Stimulated activated CD8-positive, alpha-beta memory T cell treated with anti-CD3 and anti-CD28 coated beads, Interleukin-4, amount 100 ng/mL, for 1 hour (primary cell): Measurements from ENCODE around the gene ZGLP1.

Experiments
- DNase-seq, 2 donors: peaks; one replicate each; pipeline ENCODE4 v3.0.0-alpha.2; 2020; ENCODE audit warnings: low read depth in 2 of 2, low spot score in 1 of 2

The ZGLP1 gene

DNA sequence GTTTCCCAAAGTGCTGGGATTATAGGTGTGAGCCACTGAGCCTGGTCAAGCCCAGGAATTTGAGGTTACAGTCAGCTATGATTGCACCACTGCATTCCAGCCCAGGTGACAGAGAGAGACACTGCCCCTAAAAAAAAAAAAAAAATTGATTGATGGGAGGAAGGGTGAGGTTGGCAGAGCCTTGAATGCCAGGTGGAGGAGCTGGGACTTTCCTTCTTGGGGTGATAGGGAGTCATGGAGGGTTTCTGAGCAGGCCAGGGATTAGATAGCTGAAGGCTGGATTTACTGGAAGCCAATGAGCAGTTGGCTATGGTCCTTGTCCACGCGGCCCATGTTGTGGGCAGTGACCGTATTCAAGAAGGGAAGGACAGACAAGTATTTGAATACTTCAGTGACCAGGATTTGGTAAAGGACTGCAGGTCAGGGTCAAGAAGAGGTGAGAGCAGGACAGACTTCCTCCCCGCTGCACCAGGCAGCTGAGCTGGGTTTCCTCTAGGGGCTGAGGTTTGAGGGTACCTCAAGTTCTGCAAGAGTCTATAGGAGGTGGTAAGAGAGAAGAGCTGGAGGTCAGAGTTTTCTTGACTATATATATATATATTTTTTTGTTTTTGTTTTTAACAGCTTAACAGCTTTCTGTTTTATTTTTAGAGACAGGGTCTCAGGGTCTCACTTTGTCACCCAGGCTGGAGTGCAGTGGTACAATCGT is 29.7 kb downstream of the ZGLP1 start:
- no peak for DNase-seq

DNA sequence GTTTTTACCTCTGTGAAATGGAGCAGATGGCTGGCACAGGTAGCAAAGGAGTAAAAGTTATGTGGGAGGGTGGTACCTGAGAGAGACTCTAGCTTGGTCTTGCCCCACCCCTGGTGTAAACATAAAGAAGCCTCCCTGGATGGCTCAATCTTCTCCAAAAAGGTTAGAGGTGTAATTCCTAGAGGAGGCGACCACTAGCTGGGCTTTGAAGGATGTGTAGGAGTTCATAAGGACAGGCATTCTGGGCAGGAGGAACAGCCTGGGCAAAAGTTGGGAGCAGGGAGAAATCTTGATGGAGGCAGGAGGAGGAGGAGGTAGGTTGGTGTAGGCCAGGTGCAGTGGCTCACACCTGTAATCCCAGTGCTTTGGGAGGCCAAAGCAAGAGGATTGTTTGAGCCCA is 30.7 kb downstream of the ZGLP1 start:
- DNase-seq = no peak

DNA sequence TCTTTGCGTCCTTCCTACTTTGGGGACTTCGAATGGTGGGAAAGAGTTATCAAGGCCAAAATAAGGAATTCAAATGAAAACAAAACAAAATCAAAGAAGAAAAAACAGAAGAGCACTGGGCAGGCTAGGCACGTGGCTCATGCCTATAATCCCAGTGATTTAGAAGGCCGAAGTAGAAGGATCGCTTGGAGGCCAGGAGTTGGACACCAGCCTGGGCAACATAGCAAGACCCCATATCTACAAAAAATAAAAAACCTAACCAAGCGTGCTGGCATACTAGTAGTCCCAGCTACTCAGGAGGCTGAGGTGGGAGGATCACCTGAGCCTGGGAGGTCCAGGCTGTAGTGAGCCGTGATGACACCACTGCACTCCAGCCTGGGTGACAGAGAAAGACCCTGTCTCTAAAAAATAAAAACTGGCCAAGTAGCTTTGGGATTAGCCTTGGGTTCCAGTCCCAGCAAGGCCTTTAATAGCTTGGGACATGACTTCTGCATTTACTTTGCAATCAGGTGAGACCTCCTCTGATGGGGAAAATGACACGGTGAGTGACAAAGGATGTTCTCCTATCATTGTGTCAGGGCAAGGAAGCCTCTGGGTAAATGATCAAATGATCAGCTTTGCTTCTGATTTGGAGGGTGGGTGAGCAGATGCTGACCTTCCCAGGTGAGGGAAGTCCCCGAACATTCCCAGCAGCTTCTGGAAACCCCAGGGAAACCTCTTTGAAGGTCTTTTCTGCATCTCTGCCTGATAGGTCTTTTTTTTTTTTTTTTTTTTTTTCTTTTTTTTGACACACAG is 31.6 kb downstream of the ZGLP1 start:
- no peak for DNase-seq

DNA sequence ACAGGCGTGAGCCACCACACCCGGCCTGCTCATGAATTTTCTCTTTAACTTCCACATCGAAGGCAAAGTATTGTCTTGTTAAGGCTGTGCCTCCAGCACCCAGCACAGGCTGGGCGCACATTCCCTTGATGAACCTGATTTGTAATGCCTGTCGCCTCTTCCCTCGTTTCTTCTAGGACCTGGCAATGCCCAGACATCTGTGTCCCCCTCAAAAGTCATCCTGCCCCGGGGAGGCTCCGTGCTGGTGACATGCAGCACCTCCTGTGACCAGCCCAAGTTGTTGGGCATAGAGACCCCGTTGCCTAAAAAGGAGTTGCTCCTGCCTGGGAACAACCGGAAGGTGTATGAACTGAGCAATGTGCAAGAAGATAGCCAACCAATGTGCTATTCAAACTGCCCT is 35.0 kb downstream of the ZGLP1 start:
- no peak for DNase-seq

DNA sequence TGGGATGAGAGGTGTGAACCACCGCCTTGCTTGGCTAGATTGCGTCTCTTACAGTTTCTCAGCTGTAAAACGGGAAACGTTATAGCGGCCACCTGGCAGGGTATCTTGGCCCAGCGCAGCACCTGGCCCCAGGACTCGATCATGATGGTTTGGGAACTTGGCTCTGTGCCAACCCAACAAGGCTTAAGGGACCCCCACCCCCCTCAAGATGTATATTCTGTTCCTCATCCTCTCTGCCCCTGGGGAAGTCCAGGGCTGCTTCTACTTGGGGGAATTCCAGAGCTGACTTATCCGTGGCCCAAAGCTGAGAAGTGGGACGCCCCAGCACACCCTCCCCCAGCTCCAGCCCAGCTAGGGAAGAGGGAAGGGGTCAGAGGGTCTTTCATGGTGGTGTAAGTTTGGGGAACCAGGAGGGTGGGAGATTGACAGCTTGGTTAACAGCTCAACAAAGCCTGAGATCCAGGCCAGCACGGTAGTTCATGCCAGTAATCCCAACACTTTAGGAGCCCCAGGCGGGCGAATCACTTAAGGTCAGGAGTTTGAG is 38.0 kb downstream of the ZGLP1 start:
- no peak for DNase-seq

DNA sequence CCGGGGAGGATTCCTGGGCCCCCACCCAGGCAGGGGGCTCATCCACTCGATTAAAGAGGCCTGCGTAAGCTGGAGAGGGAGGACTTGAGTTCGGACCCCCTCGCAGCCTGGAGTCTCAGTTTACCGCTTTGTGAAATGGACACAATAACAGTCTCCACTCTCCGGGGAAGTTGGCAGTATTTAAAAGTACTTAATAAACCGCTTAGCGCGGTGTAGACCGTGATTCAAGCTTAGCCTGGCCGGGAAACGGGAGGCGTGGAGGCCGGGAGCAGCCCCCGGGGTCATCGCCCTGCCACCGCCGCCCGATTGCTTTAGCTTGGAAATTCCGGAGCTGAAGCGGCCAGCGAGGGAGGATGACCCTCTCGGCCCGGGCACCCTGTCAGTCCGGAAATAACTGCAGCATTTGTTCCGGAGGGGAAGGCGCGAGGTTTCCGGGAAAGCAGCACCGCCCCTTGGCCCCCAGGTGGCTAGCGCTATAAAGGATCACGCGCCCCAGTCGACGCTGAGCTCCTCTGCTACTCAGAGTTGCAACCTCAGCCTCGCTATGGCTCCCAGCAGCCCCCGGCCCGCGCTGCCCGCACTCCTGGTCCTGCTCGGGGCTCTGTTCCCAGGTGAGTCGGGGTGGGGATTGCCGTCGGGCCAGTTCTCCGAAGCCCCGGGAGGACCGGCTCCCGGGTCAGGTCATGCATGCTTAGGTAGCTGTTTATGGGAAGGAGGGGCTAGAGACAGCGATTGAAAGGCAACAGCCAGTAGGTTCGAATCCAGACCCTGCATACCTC is 38.8 kb downstream of the ZGLP1 start, which contains the start of gene ICAM1:
ICAM1 (plus strand) TSS at position 505 of the 779 bp plus-strand sequence; CDS start at position 545, 40 bp downstream.
- DNase-seq = peak; percentile 52 to 60

DNA sequence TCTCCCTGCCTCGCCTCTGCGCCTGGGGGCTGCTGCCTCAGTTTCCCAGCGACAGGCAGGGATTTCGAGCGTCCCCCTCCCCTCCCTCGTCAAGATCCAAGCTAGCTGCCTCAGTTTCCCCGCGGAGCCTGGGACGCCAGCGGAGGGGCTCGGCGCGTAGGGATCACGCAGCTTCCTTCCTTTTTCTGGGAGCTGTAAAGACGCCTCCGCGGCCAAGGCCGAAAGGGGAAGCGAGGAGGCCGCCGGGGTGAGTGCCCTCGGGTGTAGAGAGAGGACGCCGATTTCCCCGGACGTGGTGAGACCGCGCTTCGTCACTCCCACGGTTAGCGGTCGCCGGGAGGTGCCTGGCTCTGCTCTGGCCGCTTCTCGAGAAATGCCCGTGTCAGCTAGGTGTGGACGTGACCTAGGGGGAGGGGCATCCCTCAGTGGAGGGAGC is 39.4 kb downstream of the ZGLP1 start:
- peak; percentile 62 for DNase-seq

DNA sequence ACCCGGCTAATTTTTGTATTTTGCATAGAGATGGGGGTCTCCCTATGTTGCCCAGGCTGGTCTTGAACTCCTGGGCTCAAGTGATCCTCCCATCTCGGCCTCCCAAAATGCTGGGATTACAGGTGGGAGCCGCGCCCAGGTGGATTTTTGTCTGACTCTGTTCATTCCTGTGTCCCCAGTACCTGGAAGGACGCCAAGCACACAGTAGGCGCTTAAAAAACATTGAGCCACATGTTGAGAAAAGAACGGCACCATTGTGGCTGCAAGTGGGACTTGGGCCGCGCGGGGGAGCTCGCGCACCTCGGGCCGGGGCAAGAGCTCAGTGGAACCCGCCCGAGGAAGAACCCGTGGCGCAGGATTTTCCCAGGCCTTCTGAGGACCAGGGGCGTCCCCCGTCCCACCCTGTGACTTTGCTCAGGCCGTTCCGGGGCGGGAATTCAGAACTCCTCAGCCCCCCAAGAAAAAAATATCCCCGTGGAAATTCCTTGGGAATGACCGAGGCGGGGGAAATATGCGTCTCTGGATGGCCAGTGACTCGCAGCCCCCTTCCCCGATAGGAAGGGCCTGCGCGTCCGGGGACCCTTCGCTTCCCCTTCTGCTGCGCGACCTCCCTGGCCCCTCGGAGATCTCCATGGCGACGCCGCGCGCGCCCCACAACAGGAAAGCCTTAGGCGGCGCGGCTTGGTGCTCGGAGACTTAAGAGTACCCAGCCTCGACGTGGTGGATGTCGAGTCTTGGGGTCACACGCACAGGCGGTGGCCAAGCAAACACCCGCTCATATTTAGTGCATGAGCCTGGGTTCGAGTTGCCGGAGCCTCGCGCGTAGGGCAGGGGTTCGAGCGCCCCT is 40.1 kb downstream of the ZGLP1 start:
- peak; percentile 69 to 82 for DNase-seq

DNA sequence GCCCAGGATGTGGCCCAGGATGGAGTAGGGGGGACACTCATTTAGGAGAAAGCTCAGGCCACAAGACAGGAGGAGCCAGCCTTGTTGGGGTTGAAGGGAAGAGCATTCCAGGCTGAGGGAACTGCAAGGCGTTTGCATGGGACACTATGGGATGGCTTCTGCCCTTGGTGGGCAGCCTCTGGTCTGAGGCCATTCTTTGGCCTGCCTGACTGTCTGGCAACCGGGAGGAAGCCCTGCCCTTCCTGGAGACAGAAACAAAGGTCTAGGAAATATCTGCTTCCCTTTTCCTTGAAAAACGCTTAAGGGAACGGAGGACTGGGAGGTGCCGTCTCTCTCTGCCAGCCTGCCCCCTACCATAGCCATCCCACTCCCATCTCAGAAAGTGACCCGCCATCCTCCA is 41.5 kb downstream of the ZGLP1 start:
- DNase-seq = no peak

DNA sequence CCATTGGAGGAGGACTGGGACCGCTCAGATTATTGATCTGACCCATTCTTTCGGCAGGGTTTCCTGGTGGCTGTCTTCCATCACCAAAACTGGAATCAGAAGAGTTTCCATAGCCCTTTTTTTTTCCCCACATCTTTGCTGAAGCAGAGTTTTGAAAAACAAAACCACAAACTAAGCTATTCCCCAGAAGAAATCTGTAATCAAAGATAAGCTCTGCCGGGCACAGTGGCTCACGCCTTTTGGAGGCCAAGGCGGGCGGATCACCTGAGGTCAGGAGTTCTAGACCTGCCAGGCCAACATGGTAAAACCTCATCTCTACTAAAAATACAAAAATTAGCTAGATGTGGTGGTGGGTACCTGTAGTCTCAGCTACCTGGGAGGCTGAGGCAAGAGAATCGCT is 42.9 kb downstream of the ZGLP1 start:
- DNase-seq = no peak

DNA sequence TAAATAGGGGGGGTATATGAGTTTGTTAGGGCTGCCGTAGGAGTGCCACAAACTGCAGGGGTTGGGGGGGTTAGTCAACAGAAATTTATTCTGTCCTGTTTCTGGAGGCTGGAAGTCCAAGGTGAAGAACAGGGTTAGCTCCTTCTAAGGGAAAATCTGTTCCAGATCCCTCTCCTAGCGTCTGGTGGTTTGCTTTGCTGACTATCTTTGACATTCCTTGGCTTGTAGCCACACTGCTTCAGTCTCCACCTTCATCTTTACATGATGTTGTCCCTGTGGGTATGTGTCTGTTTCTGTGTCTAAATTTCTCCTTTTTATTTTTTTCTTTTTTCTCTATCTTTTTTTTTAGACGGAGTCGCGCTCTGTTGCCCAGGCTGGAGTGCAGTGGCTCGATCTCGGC is 46.8 kb downstream of the ZGLP1 start:
- DNase-seq = no peak

DNA sequence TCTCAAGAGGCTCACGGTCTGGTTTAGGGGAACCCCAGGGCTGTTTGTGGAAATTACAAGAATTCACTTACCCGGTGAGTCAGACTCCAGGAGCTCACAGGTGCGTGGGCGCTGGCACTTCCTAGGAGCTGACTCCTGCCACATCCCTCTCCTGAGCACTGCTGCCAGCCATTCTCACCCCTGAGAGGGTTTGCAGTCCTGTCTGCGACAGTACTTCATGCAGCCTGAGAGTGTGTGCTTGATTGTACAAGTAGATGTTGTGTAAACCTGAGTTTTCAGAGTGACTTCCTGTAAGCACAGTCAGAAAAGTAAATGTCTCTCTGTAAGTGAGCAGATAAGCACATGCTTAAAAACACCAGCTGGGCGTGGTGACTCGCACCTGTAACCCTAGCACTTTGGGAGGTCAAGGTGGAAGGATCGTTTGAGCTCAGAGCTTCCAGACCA is 49.5 kb downstream of the ZGLP1 start:
- no peak for DNase-seq

DNA sequence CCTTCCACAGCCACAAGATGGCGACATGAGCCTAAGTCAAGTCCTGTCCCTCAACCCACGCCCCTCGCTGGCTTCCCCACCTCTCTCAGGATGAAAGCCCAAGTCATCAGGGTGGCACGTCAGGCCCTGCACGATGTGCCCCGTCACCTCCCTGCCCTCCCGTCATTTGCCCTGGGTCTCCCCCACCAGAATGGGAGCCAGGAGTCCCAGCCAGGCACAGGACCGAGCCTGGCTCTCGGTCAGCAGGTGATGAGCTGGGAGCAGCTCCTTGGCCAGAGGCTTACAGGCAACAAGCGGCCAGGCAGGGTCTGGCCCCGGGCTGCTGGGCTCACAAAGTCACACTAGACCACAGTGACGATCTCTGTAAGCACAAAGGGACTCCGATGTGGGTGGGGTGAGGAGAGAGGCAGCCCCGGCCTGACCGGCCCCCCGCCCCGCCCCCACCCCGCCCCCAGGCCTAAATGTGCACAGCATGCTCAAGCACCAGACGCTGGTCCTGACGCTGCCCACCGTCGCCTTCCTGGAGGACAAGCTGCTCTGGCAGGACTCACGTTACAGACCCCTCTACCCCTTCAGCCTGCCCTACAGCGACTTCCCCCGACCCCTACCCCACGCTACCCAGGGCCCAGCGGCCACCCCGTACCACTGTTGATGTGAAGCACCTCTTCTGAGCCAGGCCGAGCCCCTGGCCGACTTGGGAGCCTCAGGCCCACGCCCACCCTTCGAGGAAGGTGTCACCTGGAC is 50.3 kb downstream of the ZGLP1 start:
- peak; percentile 46 to 70 for DNase-seq

DNA sequence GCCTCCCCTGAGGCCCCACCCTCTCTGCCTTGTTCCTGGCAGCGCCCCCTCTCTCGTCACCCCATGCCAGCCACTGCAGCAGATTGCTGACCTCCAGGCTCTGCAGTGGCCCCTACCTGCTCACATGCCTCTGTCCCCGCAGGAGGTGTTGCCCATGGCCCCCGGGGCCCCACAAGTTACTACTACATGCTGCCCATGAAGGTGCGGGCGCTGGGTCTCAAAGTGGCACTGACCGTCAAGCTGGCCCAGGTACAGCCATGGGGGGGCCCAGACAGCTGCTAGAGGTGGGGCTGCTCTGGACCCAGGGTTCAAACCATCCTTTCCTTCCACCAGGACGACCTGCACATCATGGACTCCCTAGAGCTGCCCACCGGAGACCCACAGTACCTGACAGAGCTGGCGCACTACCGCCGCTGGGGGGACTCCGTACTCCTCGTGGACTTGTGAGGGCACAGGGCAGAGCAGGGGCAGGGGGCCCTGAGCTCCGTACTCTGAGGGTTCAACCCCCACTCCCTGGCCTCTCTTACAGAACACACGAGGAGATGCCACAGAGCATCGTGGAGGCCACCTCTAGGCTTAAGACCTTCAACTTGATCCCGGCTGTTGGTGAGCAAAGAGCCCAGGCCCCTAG is 51.4 kb downstream of the ZGLP1 start:
- DNase-seq = no peak

DNA sequence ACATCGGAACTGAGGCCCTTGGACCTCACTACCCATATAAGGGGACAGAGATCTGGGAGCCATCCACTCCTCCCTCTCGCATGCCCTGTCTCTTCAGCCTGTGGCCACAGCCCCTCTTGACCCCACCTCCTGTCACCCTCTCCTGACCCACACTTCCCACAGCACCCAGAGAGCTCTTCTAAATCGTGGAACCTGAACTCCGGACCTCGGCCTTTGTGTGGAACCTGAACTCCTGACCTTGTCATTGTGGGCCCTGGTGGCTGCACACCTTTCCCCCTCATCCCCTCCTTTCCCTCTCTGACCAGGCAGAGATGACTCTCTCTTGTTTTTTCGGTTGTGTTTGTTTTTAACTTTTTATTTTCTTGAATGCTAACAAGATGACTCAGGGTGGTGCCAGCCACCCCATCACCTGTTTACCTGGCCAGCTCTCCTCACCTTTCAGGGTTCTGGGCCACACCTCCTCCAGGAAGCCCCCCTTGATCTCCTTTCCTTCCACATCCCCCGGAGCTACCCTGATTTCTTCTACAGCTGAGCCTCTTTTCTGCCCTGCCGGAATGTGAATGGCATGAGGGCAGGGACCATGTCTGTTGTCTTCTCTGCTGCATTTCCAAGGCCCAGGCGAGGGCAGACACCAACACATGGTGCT is 52.5 kb downstream of the ZGLP1 start:
- DNase-seq = no peak

DNA sequence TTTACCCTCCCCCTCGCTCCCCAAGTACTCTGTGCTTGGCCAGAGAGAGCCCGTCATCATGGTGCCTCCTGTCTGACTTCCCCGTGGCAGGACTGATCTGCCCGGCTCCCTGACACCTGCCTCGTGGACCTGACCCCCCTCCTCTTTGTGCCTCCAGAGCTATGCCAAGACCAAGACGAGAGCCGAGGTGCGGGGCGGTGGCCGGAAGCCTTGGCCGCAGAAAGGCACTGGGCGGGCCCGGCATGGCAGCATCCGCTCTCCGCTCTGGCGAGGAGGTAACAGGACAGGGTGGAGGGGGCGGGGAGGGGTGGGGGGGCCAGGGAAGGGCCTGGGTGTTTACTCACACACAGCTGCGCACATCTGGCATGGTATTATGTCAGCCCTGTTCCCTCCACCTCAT is 53.1 kb downstream of the ZGLP1 start:
- no peak for DNase-seq

DNA sequence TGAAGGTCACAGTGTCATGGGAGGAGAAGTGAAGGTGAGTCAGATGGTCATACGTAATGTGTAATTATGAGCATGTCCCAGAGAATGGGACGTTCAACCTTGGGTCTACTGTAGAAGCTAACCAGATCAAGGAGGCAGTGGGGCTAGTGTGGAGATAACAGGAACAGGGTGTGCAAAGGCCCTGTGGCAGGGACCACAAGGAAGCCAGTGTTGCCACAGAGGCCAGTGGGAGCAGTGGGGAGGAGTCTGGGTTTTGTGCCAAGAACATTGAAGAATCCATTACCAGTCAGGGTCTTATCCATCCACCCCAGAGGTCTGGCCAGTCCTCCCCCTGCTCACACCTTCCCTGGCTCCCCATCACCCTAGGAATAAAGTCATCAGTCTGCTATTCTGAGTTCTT is 54.3 kb downstream of the ZGLP1 start:
- DNase-seq = no peak
